ENCODE measurements around the gene HLA-F. TPM values are rescaled to one million over a fixed set of nuclear protein-coding genes. Genes with fewer than 3 reads are reported as not detected.
A peak's percentile ranks its signal among the peaks of the same experiment; 100 is the strongest.

HLA-F gene
- polyA plus RNA-seq, 2 of the 4 experiments (the other 2 are of a cell fraction): 2.7 to 4.5 TPM

DNA sequence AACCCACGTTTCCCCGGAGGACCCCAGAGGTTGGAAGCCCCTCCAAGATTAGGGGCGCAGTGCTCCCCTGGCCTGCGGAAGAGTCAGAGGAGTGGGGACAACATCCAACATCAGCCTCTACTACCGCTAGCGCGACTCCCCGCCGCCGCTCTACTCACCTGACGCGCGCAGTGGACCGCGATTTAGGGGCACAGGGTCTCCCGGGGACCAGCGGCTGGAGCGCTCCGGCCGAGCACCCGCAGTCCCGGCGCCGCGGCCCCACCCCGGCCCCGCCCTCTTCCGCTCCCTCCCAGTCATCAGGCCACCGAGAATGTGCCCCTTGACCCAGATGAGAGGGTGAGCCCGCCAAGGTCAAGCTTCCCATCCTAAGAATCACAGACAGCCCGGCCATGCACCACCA is 42.3 kb upstream of the HLA-F start, which contains the start of gene ZFP57:
TSS of gene ZFP57 (minus strand) at position 249 of the 400 bp plus-strand sequence. CDS start 4,149 bp downstream, outside the sequence.
- no peaks in the 10 kb centered on the region for H3K9me3 ChIP-seq
- ChIA-PET POLR2A (no interaction called here), CTCF (interaction anchor here (0.9 kb wide), 1 partner anchor 16 kb away, joined by 3 read pairs; no protein-coding TSS in a partner anchor)
- TF ChIP-seq MYC (IDR thresholded peaks at IDR 0.05; ENCODE audit: borderline replicate concordance, low read length) (no peak), TP53 (CRISPR knock-in tag; IDR thresholded peaks at IDR 0.05) (no peak), GATA3 (IDR thresholded peaks at IDR 0.05; ENCODE audit: borderline replicate concordance) (no peak)
- TF ChIP-seq, protein P1, sequence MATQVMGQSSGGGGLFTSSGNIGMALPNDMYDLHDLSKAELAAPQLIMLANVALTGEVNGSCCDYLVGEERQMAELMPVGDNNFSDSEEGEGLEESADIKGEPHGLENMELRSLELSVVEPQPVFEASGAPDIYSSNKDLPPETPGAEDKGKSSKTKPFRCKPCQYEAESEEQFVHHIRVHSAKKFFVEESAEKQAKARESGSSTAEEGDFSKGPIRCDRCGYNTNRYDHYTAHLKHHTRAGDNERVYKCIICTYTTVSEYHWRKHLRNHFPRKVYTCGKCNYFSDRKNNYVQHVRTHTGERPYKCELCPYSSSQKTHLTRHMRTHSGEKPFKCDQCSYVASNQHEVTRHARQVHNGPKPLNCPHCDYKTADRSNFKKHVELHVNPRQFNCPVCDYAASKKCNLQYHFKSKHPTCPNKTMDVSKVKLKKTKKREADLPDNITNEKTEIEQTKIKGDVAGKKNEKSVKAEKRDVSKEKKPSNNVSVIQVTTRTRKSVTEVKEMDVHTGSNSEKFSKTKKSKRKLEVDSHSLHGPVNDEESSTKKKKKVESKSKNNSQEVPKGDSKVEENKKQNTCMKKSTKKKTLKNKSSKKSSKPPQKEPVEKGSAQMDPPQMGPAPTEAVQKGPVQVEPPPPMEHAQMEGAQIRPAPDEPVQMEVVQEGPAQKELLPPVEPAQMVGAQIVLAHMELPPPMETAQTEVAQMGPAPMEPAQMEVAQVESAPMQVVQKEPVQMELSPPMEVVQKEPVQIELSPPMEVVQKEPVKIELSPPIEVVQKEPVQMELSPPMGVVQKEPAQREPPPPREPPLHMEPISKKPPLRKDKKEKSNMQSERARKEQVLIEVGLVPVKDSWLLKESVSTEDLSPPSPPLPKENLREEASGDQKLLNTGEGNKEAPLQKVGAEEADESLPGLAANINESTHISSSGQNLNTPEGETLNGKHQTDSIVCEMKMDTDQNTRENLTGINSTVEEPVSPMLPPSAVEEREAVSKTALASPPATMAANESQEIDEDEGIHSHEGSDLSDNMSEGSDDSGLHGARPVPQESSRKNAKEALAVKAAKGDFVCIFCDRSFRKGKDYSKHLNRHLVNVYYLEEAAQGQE (IDR thresholded peaks at IDR 0.05): no peak
- H3K4me2 ChIP-seq: no peak within 1 kb of the TSS
- no peak within 1 kb of the TSS for H3K4me3 ChIP-seq
- no peak for FAIRE-seq
- no peak for DNase-seq (ENCODE audit: low read depth in 1 of 2, low spot score in 1 of 2)
- 82% methylated on average over 8 of the region's 31 CpGs for WGBS (ENCODE audit: missing lambda C conversion rate)
- peaks cover 14% of the 10 kb centered on the region; the same call in 1 of the 3 replicates for H3K4me1 ChIP-seq
- H3K27ac ChIP-seq: no peak within 1 kb of the TSS
- no peak for ATAC-seq

GRCh38 chr6:29681811-29682210 is 41.4 kb upstream of the HLA-F start:
- 57% methylated on average over 8 of the region's 8 CpGs for WGBS (ENCODE audit: missing lambda C conversion rate)
- Histone ChIP-seq H3K4me2 (no peak overlapping the region), H3K4me1 (peaks cover 14% of the 10 kb centered on the region; the same call in 1 of the 3 replicates), H3K27ac (no peak overlapping the region), H3K9me3 (no peaks in the 10 kb centered on the region), H3K4me3 (no peak overlapping the region)
- FAIRE-seq: no peak
- no peak for ATAC-seq
- TF ChIP-seq PHF8 (IDR thresholded peaks at IDR 0.05; ENCODE audit: borderline replicate concordance, low read depth) (no peak), HEYL (CRISPR knock-in tag; IDR thresholded peaks at IDR 0.05) (no peak), CBX2 (IDR thresholded peaks at IDR 0.05; ENCODE audit: borderline replicate concordance, low read depth) (no peak), FOSL2 (IDR thresholded peaks at IDR 0.05) (no peak), FOSL2 (CRISPR knock-in tag; IDR thresholded peaks at IDR 0.05) (no peak), JUN (IDR thresholded peaks at IDR 0.05) (no peak)
- TF ChIP-seq, protein P1 (IDR thresholded peaks at IDR 0.05): no peak
- POLR2A ChIA-PET: no interaction called here
- CTCF ChIA-PET: interaction anchor here (0.7 kb wide), 1 partner anchor 18 kb away, joined by 5 read pairs; no protein-coding TSS in a partner anchor
- DNase-seq (ENCODE audit: low read depth in 1 of 2, low spot score in 1 of 2): no peak

DNA sequence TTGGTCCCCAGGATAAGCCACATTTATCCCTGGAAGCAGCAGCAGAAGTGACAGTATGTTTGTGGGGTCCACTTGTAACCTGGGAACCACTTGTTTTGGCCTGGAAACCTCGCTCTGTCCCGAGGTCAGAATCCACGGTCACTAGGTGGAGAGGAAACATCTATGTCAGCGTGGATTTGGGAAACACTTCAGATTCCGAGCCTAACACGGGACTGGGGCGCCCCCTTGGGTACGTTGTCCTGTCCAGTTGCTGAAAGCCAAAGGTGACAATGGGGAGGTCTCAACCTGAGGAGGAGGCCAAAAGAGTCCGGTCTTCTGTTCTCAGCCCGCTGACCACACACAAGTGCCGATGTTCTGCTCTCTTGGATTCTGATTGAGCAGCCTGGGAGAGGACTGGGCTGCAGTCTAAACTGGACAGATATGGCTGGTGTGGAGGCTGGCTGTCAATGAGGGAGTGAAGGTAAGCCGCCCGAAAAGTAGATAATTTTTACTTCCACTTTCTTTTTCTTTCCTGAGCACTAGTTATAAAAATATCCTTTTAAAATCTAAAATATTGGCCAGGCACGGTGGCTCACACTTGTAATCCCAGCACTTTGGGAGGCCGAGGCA is 37.4 kb upstream of the HLA-F start:
- no peak for FAIRE-seq
- no peak for ATAC-seq
- TF ChIP-seq ZFP36 (IDR thresholded peaks at IDR 0.05; ENCODE audit: borderline replicate concordance, partially characterized antibody) (no peak), RAD21 (conservative IDR thresholded peaks at IDR 0.05 in 1 of 2, IDR thresholded peaks at IDR 0.05 in 1 of 2) (peak in 1 of 2 experiments; percentile 15; a peak in 1 of 5 replicates), KDM5A (IDR thresholded peaks at IDR 0.05) (no peak)
- Histone ChIP-seq H3K9me3 (no peaks in the 10 kb centered on the region), H3K4me2 (no peak overlapping the region), H3K27ac (no peak overlapping the region), H3K4me1 (no peaks in the 10 kb centered on the region), H3K4me3 (no peak overlapping the region)
- DNase-seq (ENCODE audit: low read depth in 1 of 2, low spot score in 1 of 2): no peak
- ChIA-PET POLR2A (no interaction called here), CTCF (interaction anchor here (1.0 to 1.2 kb wide), 2 partner anchors 11 to 32 kb away, joined by 3 to 4 read pairs; no protein-coding TSS in a partner anchor)
- WGBS (ENCODE audit: missing lambda C conversion rate): 40% methylated on average over 12 of the region's 15 CpGs
